OCI-LY7 (cell line): ENCODE measurements around the gene GRID1. TPM values are rescaled to one million over a fixed set of nuclear protein-coding genes. Genes with fewer than 3 reads are reported as not detected.

Experiments used
- BruUV-seq: library from RNA; stranded (reverse); fragments of 400-500 nt; replicated peaks from 2 replicates; lab custom pipeline; 2021; lab: Mats Ljungman, UMichigan
- CTCF ChIA-PET: fragments of 300-600 bp; sonication (Branson Sonifier 250); formaldehyde crosslinking; loops from one replicate; lab custom pipeline; 2022; ENCODE audit warnings: antibody characterized with exemption; ENCODE audit not compliant: unreplicated experiment; lab: Charles Lee
- POLR2A ChIA-PET: fragments of 300-600 bp; sonication (Branson Sonifier 250); formaldehyde crosslinking; loops from one replicate; lab custom pipeline; 2022; ENCODE audit warnings: antibody characterized with exemption; lab: Charles Lee
- DNase-seq: peaks from one replicate; pipeline ENCODE4 v3.0.0-alpha.2; 2015; ENCODE audit warnings: low spot score
- H2AFZ ChIP-seq: fragments of 200-600 bp; sonication (generic), shearing (Covaris generic); 2 replicates; pipeline ENCODE4 v1.6.1; 2014; ENCODE audit warnings: mild to moderate bottlenecking, antibody characterized with exemption, low read length, moderate library complexity
- H3K27ac ChIP-seq: fragments of 200-600 bp; sonication (generic); 2 replicates; pipeline ENCODE4 v1.5.1; 2014; ENCODE audit warnings: mixed run types, low read depth, mild to moderate bottlenecking, moderate library complexity, low read length, inconsistent platforms; ENCODE audit not compliant: poor library complexity, severe bottlenecking
- H3K36me3 ChIP-seq: fragments of 200-600 bp; sonication (generic); 2 replicates; pipeline ENCODE4 v1.6.1; 2014; ENCODE audit warnings: mild to moderate bottlenecking, antibody characterized with exemption, low read length, moderate library complexity, mixed read lengths; ENCODE audit not compliant: insufficient read depth
- H3K4me1 ChIP-seq: fragments of 200-600 bp; sonication (generic); 2 replicates; pipeline ENCODE4 v1.5.1; 2014; ENCODE audit warnings: mild to moderate bottlenecking, low read length; ENCODE audit not compliant: insufficient read depth, poor library complexity, severe bottlenecking
- H3K4me2 ChIP-seq: fragments of 200-600 bp; sonication (generic); 2 replicates; pipeline ENCODE4 v1.6.1; 2014; ENCODE audit warnings: mild to moderate bottlenecking, low read length
- H3K4me3 ChIP-seq: fragments of 200-600 bp; sonication (generic); 2 replicates; pipeline ENCODE4 v1.5.1; 2014; ENCODE audit warnings: mild to moderate bottlenecking, low read depth, low read length; ENCODE audit not compliant: poor library complexity, severe bottlenecking
- H3K79me2 ChIP-seq: fragments of 200-600 bp; sonication (generic); 2 replicates; pipeline ENCODE4 v1.6.1; 2016; ENCODE audit warnings: low read depth, mild to moderate bottlenecking, low read length, moderate library complexity, mixed read lengths; ENCODE audit not compliant: insufficient read depth
- H3K9me2 ChIP-seq: fragments of 200-600 bp; sonication (generic); 2 replicates; pipeline ENCODE4 v1.6.1; 2016; ENCODE audit warnings: mild to moderate bottlenecking, low read length, mixed read lengths; ENCODE audit not compliant: insufficient read depth
- H3K9me3 ChIP-seq: fragments of 200-600 bp; sonication (generic); 2 replicates; pipeline ENCODE4 v1.6.1; 2014; ENCODE audit warnings: mild to moderate bottlenecking, mixed run types, low read length, mixed read lengths
- H4K20me1 ChIP-seq: fragments of 200-600 bp; sonication (generic); 2 replicates; pipeline ENCODE4 v1.6.1; 2014; ENCODE audit warnings: mild to moderate bottlenecking, antibody characterized with exemption, low read length, moderate library complexity, mixed read lengths; ENCODE audit not compliant: insufficient read depth
- CTCF ChIP-seq: fragments of 200-600 bp; sonication (generic); conservative IDR thresholded peaks from 2 replicates; pipeline ENCODE4 v1.5.1; 2014; ENCODE audit warnings: mild to moderate bottlenecking, antibody characterized with exemption, low read length, moderate library complexity, mixed read lengths
- EZH2phosphoT487 ChIP-seq: fragments of 200-600 bp; sonication (generic); IDR thresholded peaks from 2 replicates; pipeline ENCODE4 v1.6.1; 2018; ENCODE audit warnings: low read depth, borderline replicate concordance, mild to moderate bottlenecking, mixed run types, antibody characterized with exemption, low read length, moderate library complexity, mixed read lengths
- intact Hi-C: fragments of 100-400 bp; cut with micrococcal nuclease; formaldehyde crosslinking; loops from one replicate; pipeline ENCODE4 v1.10.0; 2022; ENCODE audit not compliant: unreplicated experiment
- total RNA-seq, 2 experiments: library from RNA; depleted of rRNA in 1 of 2; stranded (reverse); fragments of >200 nt in 1 of 2; shearing (Covaris generic) in 1 of 2; gene quantifications; 2 replicates each; pipeline ENCODE4 v1.2.3, GENCODE V29; 2014 to 2022

The GRID1 gene
- total RNA-seq, 2 experiments from 2014 or later: 1.6 to 3.7 TPM

GRCh38 chr10:86265895-86266259 is 100.7 kb downstream of the GRID1 start:
- BruUV-seq: no TSS peak
- no peak for DNase-seq
- H3K9me3 ChIP-seq: no peaks in the 10 kb centered on the region
- TF ChIP-seq CTCF: no peak
- TF ChIP-seq EZH2phosphoT487: no peak
- no peaks in the 10 kb centered on the region for H3K79me2 ChIP-seq
- no peaks in the 10 kb centered on the region for H3K9me2 ChIP-seq
- no peaks in the 10 kb centered on the region for H4K20me1 ChIP-seq
- CTCF ChIA-PET: no interaction called here
- no peak overlapping the region for H3K4me2 ChIP-seq
- H3K4me1 ChIP-seq: no peaks in the 10 kb centered on the region
- intact Hi-C loops: no loop called here
- POLR2A ChIA-PET: interaction anchor here (0.5 kb wide), 1 partner anchor 1716 kb away, joined by 3 read pairs; no protein-coding TSS in a partner anchor
- no peak overlapping the region for H2AFZ ChIP-seq
- H3K27ac ChIP-seq: no peak overlapping the region
- H3K36me3 ChIP-seq: no peaks in the 10 kb centered on the region
- no peak overlapping the region for H3K4me3 ChIP-seq

GRCh38 chr10:86265236-86265894 is 101.2 kb downstream of the GRID1 start:
- H3K4me1 ChIP-seq: no peaks in the 10 kb centered on the region
- H4K20me1 ChIP-seq: no peaks in the 10 kb centered on the region
- no peak overlapping the region for H2AFZ ChIP-seq
- intact Hi-C loops: no loop called here
- no peaks in the 10 kb centered on the region for H3K9me3 ChIP-seq
- BruUV-seq: no TSS peak
- ChIA-PET CTCF (no interaction called here), POLR2A (interaction anchor here (0.5 kb wide), 1 partner anchor 1716 kb away, joined by 3 read pairs; no protein-coding TSS in a partner anchor)
- no peak overlapping the region for H3K27ac ChIP-seq
- H3K36me3 ChIP-seq: no peaks in the 10 kb centered on the region
- no peaks in the 10 kb centered on the region for H3K9me2 ChIP-seq
- TF ChIP-seq CTCF: no peak
- no peak for TF ChIP-seq EZH2phosphoT487
- no peak for DNase-seq
- no peak overlapping the region for H3K4me2 ChIP-seq
- no peak overlapping the region for H3K4me3 ChIP-seq
- no peaks in the 10 kb centered on the region for H3K79me2 ChIP-seq
